HG02588 (cell line): ENCODE data around the gene DVL3.
"Not testable (repeated sequence)": the region's sequence is repeated elsewhere in the genome, so short reads cannot be mapped to it uniquely, and the experiment has no call there.

ENCODE experiments used
- ATAC-seq: cut with Tn5 transposase; IDR thresholded peaks from one replicate; pipeline ENCODE4 v1.9.1; 2021; ENCODE audit warnings: mild to moderate bottlenecking, moderate library complexity; ENCODE audit not compliant: unreplicated experiment

DVL3 gene

DNA sequence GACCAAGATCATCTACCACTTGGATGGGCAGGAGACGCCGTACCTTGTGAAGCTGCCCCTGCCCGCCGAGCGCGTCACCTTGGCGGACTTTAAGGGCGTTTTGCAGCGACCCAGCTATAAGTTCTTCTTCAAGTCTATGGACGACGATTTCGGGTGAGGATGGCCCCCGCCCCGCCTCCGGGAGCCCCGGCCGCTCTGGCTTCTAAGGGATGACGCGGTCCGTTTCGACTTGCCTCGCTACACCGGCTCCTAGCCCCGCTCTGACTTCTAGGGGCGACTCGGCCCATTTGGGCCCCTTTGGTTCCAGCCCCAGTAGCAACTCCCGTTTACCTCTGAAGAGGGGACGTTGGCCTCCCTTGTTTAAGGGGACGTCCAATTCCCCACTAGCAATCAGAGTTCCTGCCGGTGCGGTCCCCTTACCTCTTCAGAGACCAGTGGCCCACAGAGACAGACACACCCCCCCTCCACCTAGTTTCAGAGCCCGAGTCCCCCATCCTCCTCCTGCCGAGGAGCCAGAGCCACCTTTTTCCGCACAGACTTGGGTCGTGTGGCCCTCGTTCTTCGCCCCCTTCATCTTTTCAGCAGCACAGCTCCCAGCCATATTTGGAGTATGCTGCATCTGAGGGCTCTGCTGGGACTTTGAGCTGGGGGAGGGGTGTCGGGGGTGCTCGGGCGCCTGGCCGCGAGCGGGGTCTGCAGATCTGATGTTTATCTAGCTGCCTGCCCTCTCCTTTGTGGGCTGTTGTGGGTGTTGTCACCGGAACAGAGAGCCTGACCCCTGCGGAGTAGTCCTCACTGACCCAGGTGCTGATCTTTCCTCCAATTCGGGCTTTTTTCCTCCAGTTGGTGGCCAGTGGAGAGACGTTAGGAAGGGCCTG lies 706 bp downstream of the DVL3 start:
- peak; percentile 28 for ATAC-seq

DNA sequence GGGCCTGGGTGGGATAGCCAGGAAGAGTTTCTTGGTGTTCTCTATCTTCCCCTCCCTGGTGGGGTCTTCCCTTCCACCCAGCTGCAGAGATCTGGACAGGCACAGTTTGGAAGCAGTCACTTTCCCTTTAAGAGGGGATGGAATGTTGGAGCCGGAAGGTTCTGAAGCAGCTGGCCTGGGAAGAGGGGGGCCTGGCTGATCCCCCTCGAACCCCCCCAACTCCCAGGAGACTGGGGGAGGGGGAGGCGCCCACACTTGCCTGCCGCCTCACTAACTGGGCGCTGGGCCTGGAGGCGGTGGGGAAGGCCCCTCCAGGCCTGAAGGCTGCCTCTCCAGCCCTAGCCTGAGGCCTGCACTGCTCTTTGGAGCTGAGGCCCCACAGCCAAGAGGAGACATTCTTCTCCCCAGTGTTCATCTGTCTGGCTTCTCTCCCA lies 1.4 kb downstream of the DVL3 start:
- ATAC-seq: no peak

DNA sequence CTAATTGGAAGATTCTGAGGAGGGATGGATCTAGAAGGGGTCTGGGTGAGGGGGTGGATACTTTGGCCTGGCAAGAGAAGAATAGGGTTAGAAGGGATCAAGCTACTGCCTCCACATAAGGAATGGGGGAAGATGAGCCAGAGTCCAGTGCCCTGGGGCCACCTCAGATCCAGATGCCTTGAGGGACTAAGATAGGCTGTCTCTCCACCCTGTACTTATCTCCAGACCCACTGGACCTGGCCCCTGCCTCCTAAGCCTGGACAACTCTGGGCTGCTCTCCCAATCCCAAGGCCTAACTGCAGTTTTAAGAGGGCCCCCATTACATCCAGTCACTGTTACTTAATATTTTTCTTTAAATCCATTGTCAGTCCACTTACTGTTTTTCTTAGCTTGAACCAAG lies 2.0 kb downstream of the DVL3 start:
- ATAC-seq: no peak

DNA sequence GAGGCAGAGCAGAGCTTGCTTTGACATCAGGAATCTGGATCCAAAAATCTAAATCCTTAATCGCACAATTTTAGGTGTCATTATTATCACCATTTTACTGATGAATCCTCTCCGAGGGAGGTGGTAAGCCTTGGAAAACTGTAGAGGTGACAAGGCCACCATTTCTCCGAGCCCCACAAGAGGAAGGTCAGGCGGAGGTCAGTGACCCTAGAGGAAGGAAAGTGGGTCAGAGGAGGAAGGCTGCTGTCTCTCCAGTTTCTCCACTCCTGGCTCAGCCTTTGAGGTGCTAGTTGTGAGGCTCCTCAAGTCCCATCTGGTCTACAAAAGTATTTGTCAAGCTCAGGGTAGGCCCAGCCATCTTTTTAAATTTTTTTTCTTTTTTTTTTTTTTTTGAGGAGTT lies 3.2 kb downstream of the DVL3 start:
- ATAC-seq: no peak

DNA sequence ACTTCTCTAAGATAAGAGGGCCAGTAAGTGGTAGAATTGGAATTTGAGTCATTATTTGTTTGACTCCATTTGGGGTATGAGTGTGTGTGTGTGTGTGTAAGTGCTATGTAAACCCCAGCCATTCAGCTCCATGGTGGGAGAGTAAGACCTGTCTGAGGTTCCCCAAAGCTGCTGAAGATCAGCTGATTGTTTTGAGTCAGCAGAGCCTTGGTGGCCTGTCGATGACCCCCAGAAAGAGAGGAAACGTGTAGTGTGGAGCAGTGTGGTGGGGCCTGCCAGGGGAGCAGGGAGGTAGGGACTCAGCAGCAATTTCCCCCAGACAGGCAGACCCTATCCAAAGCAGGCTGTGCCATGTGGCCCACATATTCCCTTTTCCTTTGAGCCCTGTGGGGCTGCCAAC lies 5.3 kb downstream of the DVL3 start:
- ATAC-seq: no peak

DNA sequence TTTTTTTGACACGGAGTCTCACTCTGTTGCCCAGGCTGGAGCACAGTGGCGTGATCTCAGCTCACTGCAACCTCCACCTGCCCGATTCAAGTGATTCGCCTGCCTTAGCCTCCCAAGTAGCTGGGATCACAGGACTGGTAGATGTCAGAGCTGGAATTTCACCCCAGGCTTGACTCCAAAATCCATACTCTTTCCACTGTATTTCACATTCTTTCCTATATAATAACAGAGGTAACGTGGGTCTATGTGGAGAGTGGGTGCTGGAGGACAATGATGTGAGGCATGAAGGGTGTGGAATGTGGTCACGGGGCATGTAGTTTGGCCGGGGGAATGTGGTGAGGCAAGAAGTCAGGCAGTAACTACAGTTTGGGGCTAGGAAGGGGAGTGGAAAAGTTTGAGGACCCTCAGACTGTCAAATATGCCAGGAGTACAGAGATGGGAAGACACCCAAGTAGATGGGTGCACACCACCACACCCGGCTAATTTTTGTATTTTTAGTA lies 7.4 kb downstream of the DVL3 start:
- ATAC-seq: not testable (repeated sequence)

DNA sequence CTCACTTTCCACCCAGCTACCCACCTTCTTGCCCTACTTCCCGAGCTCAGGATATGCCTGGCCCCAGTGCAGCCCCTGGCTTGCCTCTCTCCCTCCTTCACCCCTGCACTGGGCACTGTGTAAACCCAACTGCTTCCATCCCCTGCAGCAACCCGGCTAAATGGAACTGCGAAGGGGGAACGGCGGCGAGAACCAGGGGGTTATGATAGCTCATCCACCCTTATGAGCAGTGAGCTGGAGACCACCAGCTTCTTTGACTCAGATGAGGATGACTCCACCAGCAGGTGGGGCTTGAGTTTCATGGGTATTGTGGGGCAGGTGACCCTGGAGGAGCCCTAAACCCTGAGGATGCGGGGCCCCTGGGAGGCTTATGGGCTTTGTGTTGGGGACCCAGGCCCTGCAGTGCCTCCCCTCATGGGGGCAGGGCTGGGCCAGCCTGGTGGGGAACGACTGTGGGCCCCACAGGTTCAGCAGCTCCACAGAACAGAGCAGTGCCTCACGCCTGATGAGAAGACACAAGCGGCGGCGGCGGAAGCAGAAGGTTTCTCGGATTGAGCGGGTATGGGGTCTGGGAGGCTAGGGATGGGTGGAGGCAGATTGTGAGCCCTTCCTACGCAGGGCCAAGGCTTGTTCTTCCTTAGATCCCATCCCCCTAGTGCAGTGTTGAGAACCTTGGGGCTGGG lies 9.6 kb downstream of the DVL3 start:
- no peak for ATAC-seq

DNA sequence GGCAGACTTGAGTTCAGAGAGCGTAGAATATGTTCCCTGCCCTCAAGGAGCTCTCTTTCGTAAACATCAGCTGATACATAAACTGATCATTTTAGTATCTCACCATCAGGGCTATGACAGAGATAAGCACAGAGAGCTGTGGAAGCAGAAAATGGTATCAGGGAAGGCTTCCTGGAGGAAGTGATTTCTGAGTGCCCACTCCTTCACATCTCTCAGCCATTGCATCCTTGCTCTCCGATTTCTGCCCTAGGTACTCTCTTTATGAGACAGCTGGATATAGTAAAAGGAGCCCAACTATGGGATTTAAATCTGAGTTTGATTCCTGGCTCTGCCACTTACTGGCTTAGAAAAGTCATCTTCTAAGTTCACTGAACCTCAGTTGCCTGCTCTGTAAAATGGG lies 10.4 kb downstream of the DVL3 start:
- no peak for ATAC-seq

DNA sequence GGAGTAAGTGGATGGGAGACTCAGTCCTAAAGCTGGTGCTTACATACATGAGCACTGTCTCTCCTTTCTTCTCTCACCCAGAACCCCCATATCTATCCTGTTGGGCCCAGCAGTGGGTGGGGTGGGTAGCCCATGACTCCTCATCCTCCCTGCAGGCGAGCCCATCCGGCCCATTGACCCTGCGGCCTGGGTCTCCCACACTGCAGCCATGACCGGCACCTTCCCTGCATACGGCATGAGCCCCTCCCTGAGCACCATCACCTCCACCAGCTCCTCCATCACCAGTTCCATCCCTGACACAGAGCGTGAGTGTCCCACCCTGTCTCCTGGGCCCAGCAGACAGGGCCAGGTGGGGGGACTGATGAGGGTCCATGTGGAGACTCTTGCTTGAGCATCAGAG lies 11.5 kb downstream of the DVL3 start:
- ATAC-seq: no peak

DNA sequence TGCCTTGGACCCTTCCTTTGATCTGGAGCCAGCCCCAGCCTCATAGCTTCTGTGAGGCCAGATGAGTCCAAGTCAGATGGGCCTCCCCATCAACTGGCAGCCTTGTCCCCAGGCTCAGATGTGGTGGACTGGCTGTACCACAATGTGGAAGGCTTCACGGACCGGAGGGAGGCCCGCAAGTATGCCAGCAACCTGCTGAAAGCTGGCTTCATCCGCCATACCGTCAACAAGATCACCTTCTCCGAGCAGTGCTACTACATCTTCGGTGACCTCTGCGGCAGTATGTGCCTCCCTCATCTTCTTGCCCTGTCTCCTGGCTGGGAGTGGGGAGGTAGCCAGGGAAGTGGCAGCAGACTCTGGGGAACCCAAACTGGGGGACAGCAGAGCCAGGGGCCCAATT lies 12.6 kb downstream of the DVL3 start:
- no peak for ATAC-seq

DNA sequence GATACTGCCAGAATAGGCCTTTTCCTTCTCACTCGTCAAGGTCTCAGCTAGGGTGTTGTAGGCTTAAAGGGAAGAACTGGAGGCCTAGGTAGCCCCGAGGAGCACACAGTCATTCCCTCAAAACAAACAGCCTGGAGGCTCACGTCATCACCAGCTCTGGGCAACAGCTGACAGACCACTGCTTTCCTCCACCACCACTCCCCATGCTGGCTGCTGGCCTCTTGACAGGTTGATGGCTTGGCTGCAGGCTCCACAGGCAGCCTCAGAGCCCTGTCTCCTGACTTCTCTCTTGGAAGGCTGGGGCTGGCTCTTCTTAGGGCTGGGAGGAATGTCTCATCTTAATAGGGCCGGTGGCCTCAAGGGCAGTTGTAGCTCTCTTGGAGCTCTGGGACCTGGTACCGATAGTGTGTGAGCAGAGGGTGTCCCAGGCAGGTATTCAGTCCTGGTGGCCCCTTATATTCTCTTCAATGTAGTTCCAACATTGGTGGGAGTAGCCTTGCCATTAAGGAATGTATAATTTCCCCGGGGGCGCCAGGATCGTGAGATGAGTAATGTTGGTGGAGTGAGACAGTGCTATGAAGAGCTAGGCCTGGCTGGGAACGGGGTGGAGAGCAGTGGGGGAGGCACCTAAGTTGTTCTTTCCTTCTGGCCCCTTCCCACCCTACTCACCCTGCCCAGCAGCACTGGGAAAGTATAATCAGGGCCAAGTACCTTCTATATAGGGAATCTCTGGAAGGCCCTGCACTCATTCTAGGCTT lies 13.4 kb downstream of the DVL3 start:
- no peak for ATAC-seq

DNA sequence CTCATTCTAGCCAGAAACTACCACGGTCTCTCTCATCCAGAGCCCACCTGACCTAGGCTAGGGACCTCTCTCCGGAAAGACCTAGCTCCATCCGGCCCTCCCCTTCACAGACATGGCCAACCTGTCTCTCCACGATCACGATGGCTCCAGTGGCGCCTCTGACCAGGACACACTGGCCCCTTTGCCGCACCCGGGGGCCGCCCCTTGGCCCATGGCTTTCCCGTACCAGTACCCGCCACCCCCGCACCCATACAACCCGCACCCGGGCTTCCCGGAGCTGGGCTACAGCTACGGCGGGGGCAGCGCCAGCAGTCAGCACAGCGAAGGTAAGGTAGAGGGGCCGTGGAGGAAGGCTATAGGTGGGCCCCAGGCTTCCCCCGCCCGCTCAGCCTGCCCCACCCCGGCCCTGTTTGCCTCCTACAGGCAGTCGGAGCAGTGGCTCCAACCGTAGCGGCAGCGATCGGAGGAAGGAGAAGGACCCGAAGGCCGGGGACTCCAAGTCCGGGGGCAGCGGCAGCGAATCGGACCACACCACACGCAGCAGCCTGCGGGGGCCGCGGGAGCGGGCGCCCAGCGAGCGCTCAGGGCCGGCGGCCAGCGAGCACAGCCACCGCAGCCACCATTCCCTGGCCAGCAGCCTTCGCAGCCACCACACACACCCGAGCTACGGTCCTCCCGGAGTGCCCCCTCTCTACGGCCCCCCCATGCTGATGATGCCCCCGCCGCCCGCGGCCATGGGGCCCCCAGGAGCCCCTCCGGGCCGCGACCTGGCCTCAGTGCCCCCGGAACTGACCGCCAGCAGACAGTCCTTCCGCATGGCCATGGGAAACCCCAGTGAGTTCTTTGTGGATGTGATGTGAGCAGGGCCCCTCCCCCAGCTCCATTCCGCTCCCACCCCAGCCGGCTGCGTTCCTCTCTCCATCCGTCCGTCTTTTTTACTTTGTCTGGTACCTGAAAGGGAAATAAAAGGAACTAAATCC lies 15.0 kb downstream of the DVL3 start:
- no peak for ATAC-seq

DNA sequence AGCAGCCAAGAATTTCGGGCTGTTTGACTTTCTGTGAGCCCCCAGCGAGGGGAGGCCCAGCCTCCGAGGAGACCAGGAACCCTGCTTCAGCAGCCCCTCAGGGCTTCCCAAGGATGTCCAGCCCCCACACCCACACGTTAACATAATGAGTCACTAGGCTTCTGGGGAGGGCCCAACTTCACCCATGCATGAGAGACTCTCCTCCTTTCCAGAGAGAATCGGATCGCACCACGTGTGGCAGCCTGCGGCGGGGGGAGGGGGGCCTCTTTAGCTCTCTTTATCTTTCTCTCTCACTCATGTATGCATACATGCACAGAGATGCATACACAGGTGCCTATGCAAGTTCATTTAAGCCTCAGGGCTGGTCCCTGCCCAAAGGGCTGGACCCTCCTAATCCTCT lies 16.4 kb downstream of the DVL3 start:
- no peak for ATAC-seq

DNA sequence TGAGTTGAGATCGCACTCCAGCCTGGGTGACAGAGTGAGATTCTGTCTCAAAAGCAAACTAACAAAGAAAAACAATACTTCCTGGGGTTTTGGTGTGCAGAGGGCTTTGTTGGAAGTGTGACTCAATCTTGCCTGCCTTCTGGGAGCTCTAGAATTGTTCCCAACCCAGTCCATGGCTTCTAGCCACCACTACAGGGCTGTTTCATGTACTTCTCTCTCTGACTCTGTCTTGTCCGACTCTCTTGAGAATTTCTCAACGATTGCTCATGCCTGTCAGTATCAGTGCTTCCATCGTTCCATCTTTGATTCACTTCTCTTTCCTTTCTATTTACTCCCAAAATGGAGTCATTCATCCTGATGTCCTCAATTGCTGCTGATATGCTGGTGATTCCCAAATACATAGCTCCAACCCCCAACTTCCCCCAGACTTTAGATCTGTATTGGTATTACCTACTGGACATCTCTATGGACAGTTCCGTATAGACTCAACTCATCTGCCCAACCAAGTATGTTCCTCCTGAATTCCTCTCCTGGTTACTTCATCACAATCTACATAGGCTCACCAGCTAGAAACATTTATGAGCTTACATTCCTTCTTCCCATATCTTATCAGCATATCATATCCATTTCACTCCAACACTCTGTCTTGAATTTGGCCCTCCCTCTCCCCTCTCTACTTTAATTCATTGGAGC lies 17.6 kb downstream of the DVL3 start:
- no peak for ATAC-seq

DNA sequence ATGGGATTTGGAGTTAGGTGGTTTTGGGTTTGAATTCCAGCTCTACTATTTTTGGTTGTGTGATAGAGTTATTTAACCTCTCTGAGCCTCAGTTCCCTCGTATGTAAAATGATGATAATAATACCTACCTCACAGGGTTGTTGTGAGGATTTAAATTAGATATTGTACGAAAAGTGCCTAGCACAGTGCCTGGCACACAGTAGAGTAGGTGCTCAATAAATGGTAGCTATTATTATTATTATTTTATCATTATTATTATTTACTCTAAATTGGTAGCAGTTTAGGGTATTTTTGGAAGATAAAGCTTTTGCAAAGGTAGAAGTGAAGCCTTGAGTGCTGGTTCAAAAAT lies 18.2 kb downstream of the DVL3 start:
- no peak for ATAC-seq

DNA sequence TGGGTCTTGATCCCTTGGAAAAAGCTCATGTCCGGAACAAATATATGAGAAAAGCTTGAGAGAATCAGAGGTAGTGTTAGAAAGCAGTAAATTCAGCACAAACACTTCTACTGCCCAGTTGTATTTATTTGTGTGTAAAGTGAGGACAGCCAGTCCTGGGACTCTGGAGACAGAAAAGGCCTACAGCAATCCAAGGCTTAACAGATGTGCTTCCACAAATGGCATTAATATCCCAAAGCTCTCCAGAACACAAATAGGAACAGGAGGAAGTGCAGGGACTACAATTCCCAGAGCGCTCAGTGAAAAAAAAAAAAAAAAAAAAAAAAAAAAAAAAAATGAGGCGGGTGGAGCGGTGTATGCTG lies 19.1 kb downstream of the DVL3 start:
- no peak for ATAC-seq

DNA sequence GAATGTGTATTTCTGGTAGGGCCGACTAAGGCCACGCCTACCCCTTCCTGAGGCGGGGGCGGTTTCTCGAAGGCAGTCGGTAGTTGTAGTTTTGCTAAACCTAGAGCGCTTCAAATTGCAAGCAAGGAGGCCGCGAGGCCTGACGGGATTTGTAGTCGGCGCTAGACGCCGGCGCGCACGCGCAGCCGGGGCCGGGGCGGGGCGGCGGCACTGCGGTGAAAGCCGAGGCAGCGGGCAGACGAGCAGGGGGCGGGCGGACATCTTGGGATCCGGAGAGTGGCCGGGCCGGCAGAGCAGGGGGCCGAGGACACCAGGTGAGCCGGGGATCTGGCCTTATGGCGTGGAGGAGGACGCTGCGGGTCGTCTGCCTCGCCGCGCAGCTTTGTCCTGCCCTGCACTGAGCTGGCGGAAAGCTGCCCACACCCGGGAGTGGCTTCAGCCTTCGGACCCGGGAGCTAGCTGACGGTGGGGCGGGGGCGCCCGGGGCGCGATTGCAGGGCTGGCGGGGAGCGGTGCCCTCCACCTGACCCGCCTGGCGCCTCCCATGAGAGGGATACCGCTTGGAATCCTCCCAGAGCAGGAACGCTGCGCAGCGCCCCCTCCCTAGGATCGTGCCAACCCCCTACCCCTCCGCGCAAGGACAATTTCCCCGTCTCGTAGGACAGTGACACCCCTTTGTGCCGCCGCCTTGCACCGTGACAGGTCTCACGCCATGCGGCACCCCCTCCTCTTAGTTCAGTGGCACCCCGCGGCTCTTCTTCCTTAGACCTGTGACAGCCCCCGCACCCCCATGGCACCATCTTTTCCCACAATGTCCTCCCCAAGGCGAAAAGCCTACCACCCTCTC lies 19.7 kb downstream of the DVL3 start, which contains the start of gene AP2M1:
Gene AP2M1 (plus strand): TSS at position 210 of the 847 bp plus-strand sequence. CDS start 2,139 bp downstream, outside the sequence.
- peak; percentile 94 for ATAC-seq

DNA sequence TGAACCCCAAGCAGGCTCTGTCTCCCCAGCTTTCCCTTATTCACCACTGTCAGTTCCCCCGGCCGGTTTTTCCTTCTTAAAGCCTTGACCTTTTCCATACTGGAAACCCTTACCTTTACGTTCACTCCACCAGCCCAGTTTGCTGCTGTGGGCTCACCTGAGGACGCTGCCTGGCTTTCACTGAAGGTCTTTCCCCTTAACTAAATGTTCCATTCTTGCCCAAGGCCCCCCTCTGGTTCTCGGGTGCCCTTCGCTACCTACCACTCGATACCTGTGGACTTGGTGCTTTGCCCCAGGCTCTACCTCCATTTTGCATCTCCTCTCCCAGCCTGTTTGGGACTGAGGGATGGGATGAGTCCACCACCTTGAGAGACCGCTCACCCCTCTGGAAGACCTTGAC lies 20.3 kb downstream of the DVL3 start:
- no peak for ATAC-seq

DNA sequence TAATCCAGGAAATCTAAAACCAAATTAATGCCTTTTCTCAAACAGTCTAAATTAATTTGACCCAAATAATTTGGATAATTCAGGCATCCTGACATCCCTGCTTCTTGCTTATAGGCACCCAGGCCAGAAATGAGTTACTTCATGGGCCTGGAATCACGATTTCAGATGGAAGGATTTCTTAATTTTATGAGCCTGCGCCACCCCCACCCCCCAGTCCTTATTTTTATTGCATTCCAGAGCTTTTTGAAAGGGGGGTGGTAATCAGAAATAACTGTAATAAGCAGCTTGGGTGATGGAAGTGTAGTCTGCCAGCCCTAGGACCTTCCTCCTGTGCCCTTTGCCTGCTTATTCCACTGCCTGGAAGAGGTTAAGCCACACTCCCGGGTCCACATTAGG lies 20.8 kb downstream of the DVL3 start:
- no peak for ATAC-seq
